Measurements from ENCODE around the gene OST4. TPM values are rescaled to one million over a fixed set of nuclear protein-coding genes. Genes with fewer than 3 reads are reported as not detected.

The OST4 gene
- total RNA-seq, 3 donors from 2014 or later (not counting 1 experiment from before 2014, with no cell fraction given) = 178 to 207 (median 192) TPM

- WGBS (ENCODE audit: insufficient coverage) = 76% methylated on average over 10 of the region's 10 CpGs
- H3K9me3 ChIP-seq (ENCODE audit: control insufficient read depth, insufficient read depth, low read length) = no peaks in the 10 kb centered on the region
- H3K36me3 ChIP-seq (ENCODE audit: control insufficient read depth, insufficient read depth, low read length) = peaks cover 42% of the 10 kb centered on the region
- H3K4me1 ChIP-seq (ENCODE audit: control insufficient read depth, insufficient read depth, low read length) = peaks cover 8% of the 10 kb centered on the region
- H3K36me3 Mint-ChIP-seq = peaks cover 11% of the 10 kb centered on the region
- TF ChIP-seq CTCF (IDR thresholded peaks at IDR 0.05) = no peak
- H3K9me3 Mint-ChIP-seq = no peaks in the 10 kb centered on the region
- peak overlapping the region; percentile 66 for H3K27ac ChIP-seq (ENCODE audit: low read length)
- no peak overlapping the region for H3K4me3 Mint-ChIP-seq
- H3K27me3 ChIP-seq (ENCODE audit: control insufficient read depth, insufficient read depth, low read length) = no peaks in the 10 kb centered on the region
- H3K4me1 Mint-ChIP-seq = peaks cover 0 to 10% of the 10 kb centered on the region in 2 donors
- peak overlapping the region; percentile 17 to 68 for H3K27ac Mint-ChIP-seq
- ATAC-seq (no peak), DNase-seq (no peak)
- intact Hi-C loops (cut with micrococcal nuclease) = no loop called here
- H3K27me3 Mint-ChIP-seq (ENCODE audit: low read depth in 2 of 2) = no peaks in the 10 kb centered on the region
- H3K4me3 ChIP-seq (ENCODE audit: low read length) = no peak overlapping the region
These were observed 29.2 kb downstream of the OST4 start for GRCh38 chr2:27042159-27042661.

GRCh38 chr2:27041752-27042151 lies 29.7 kb downstream of the OST4 start:
- Histone ChIP-seq H3K36me3 (ENCODE audit: control insufficient read depth, insufficient read depth, low read length) (peaks cover 46% of the 10 kb centered on the region), H3K4me3 (ENCODE audit: low read length) (no peak overlapping the region), H3K27me3 (ENCODE audit: control insufficient read depth, insufficient read depth, low read length) (no peaks in the 10 kb centered on the region), H3K27ac (ENCODE audit: low read length) (peak overlapping the region; percentile 69), H3K4me1 (ENCODE audit: control insufficient read depth, insufficient read depth, low read length) (peaks cover 8% of the 10 kb centered on the region), H3K9me3 (ENCODE audit: control insufficient read depth, insufficient read depth, low read length) (no peaks in the 10 kb centered on the region)
- Mint-ChIP-seq H3K4me1 (peaks cover 0 to 10% of the 10 kb centered on the region in 2 donors), H3K36me3 (peaks cover 11% of the 10 kb centered on the region), H3K27me3 (ENCODE audit: low read depth in 2 of 2) (no peaks in the 10 kb centered on the region), H3K4me3 (no peak overlapping the region), H3K27ac (peak overlapping the region; percentile 17 to 68), H3K9me3 (no peaks in the 10 kb centered on the region)
- 85% methylated on average over 5 of the region's 5 CpGs for WGBS (ENCODE audit: insufficient coverage)
- no peak for TF ChIP-seq CTCF (IDR thresholded peaks at IDR 0.05)
- intact Hi-C loops (cut with micrococcal nuclease) = no loop called here
- no peak for ATAC-seq
- DNase-seq = no peak

GRCh38 chr2:27040282-27040681 lies 31.2 kb downstream of the OST4 start:
- H3K4me3 Mint-ChIP-seq = no peak overlapping the region
- DNase-seq (no peak), ATAC-seq (no peak)
- Histone ChIP-seq H3K4me1 (ENCODE audit: control insufficient read depth, insufficient read depth, low read length) (peaks cover 8% of the 10 kb centered on the region), H3K4me3 (ENCODE audit: low read length) (no peak overlapping the region), H3K27ac (ENCODE audit: low read length) (no peak overlapping the region), H3K9me3 (ENCODE audit: control insufficient read depth, insufficient read depth, low read length) (no peaks in the 10 kb centered on the region), H3K27me3 (ENCODE audit: control insufficient read depth, insufficient read depth, low read length) (no peaks in the 10 kb centered on the region), H3K36me3 (ENCODE audit: control insufficient read depth, insufficient read depth, low read length) (peaks cover 61% of the 10 kb centered on the region)
- H3K27me3 Mint-ChIP-seq (ENCODE audit: low read depth in 2 of 2) = no peaks in the 10 kb centered on the region
- no peaks in the 10 kb centered on the region for H3K9me3 Mint-ChIP-seq
- TF ChIP-seq CTCF (IDR thresholded peaks at IDR 0.05) = no peak
- H3K27ac Mint-ChIP-seq = no peak overlapping the region
- intact Hi-C loops (cut with micrococcal nuclease) = no loop called here
- H3K36me3 Mint-ChIP-seq = peaks cover 11% of the 10 kb centered on the region
- peaks cover 0 to 23% of the 10 kb centered on the region in 2 donors for H3K4me1 Mint-ChIP-seq
- WGBS (ENCODE audit: insufficient coverage) = 98% methylated on average over 8 of the region's 8 CpGs

GRCh38 chr2:27039871-27040270 lies 31.6 kb downstream of the OST4 start:
- Mint-ChIP-seq H3K9me3 (no peaks in the 10 kb centered on the region), H3K27ac (no peak overlapping the region), H3K4me3 (no peak overlapping the region), H3K36me3 (peaks cover 11% of the 10 kb centered on the region), H3K4me1 (peaks cover 0 to 27% of the 10 kb centered on the region in 2 donors), H3K27me3 (ENCODE audit: low read depth in 2 of 2) (no peaks in the 10 kb centered on the region)
- Histone ChIP-seq H3K4me3 (ENCODE audit: low read length) (no peak overlapping the region), H3K36me3 (ENCODE audit: control insufficient read depth, insufficient read depth, low read length) (peaks cover 65% of the 10 kb centered on the region), H3K9me3 (ENCODE audit: control insufficient read depth, insufficient read depth, low read length) (no peaks in the 10 kb centered on the region), H3K27ac (ENCODE audit: low read length) (no peak overlapping the region), H3K4me1 (ENCODE audit: control insufficient read depth, insufficient read depth, low read length) (peaks cover 8% of the 10 kb centered on the region), H3K27me3 (ENCODE audit: control insufficient read depth, insufficient read depth, low read length) (no peaks in the 10 kb centered on the region)
- intact Hi-C loops (cut with micrococcal nuclease) = no loop called here
- DNase-seq = no peak
- no peak for ATAC-seq
- WGBS (ENCODE audit: insufficient coverage) = 87% methylated on average over 7 of the region's 7 CpGs
- TF ChIP-seq CTCF (IDR thresholded peaks at IDR 0.05) = no peak
